ENCODE data around the gene MACROD2. TPM values are rescaled to one million over a fixed set of nuclear protein-coding genes. Genes with fewer than 3 reads are reported as not detected.

MACROD2 gene
- total RNA-seq, 1 donor from 2014 or later, result 6.4 TPM

- TF ChIP-seq CTCF (conservative IDR thresholded peaks at IDR 0.05), result no peak
These were observed 1085.9 kb downstream of the MACROD2 start for GRCh38 chr20:15081261-15081660.

GRCh38 chr20:15091421-15092037 is 1096.2 kb downstream of the MACROD2 start:
- no peaks in the 10 kb centered on the region for H3K27me3 Mint-ChIP-seq (ENCODE audit: low read depth)
- no peak for TF ChIP-seq CTCF (conservative IDR thresholded peaks at IDR 0.05)
- no peak overlapping the region for H3K27ac Mint-ChIP-seq (ENCODE audit: unreplicated experiment)
- H3K4me3 Mint-ChIP-seq, result no peak overlapping the region
- H3K36me3 Mint-ChIP-seq (ENCODE audit: low read depth), result no peaks in the 10 kb centered on the region
- DNase-seq (ENCODE audit: low read depth, low spot score), result no peak
- H3K9me3 Mint-ChIP-seq, result no peaks in the 10 kb centered on the region
- no peaks in the 10 kb centered on the region for H3K4me1 Mint-ChIP-seq

More at GRCh38 chr20:15081261-15081660, 1085.9 kb downstream of the MACROD2 start:
- DNase-seq (ENCODE audit: low read depth, low spot score), result no peak
- Mint-ChIP-seq H3K4me1 (peaks cover 13% of the 10 kb centered on the region), H3K36me3 (ENCODE audit: low read depth) (no peaks in the 10 kb centered on the region), H3K27ac (ENCODE audit: unreplicated experiment) (no peak overlapping the region), H3K9me3 (no peaks in the 10 kb centered on the region), H3K4me3 (no peak overlapping the region), H3K27me3 (ENCODE audit: low read depth) (no peaks in the 10 kb centered on the region)

- DNase-seq (ENCODE audit: low read depth, low spot score), result no peak
- no peak for TF ChIP-seq CTCF (conservative IDR thresholded peaks at IDR 0.05)
- no peak overlapping the region for H3K4me3 Mint-ChIP-seq
- H3K4me1 Mint-ChIP-seq, result no peaks in the 10 kb centered on the region
- peaks cover 4% of the 10 kb centered on the region for H3K36me3 Mint-ChIP-seq (ENCODE audit: low read depth)
- H3K9me3 Mint-ChIP-seq, result peaks cover 6% of the 10 kb centered on the region
- H3K27ac Mint-ChIP-seq (ENCODE audit: unreplicated experiment), result no peak overlapping the region
- no peaks in the 10 kb centered on the region for H3K27me3 Mint-ChIP-seq (ENCODE audit: low read depth)
These were observed 1103.0 kb downstream of the MACROD2 start for GRCh38 chr20:15098351-15098750.

GRCh38 chr20:15099130-15099529 is 1103.8 kb downstream of the MACROD2 start:
- peaks cover 6% of the 10 kb centered on the region for H3K9me3 Mint-ChIP-seq
- no peak for DNase-seq (ENCODE audit: low read depth, low spot score)
- no peaks in the 10 kb centered on the region for H3K27me3 Mint-ChIP-seq (ENCODE audit: low read depth)
- no peak for TF ChIP-seq CTCF (conservative IDR thresholded peaks at IDR 0.05)
- H3K4me3 Mint-ChIP-seq, result no peak overlapping the region
- H3K36me3 Mint-ChIP-seq (ENCODE audit: low read depth), result peaks cover 4% of the 10 kb centered on the region
- H3K27ac Mint-ChIP-seq (ENCODE audit: unreplicated experiment), result no peak overlapping the region
- H3K4me1 Mint-ChIP-seq, result no peaks in the 10 kb centered on the region

- H3K27ac Mint-ChIP-seq (ENCODE audit: unreplicated experiment), result no peak overlapping the region
- no peaks in the 10 kb centered on the region for H3K4me1 Mint-ChIP-seq
- no peak for TF ChIP-seq CTCF (conservative IDR thresholded peaks at IDR 0.05)
These were observed 1105.3 kb downstream of the MACROD2 start for GRCh38 chr20:15100506-15101160.

More at GRCh38 chr20:15100506-15101160, 1105.3 kb downstream of the MACROD2 start:
- Mint-ChIP-seq H3K4me3 (no peak overlapping the region), H3K9me3 (peaks cover 6% of the 10 kb centered on the region), H3K27me3 (ENCODE audit: low read depth) (no peaks in the 10 kb centered on the region), H3K36me3 (ENCODE audit: low read depth) (peaks cover 4% of the 10 kb centered on the region)
- no peak for DNase-seq (ENCODE audit: low read depth, low spot score)

Data from neural crest cell (in vitro differentiated cells).